Spleen (tissue), 3 donors: Measurements from ENCODE around the gene ATP6V0A4.

Experiments
- POLR2A ChIP-seq, 3 donors: fragments of 450-650 bp; IDR thresholded peaks; one replicate each; pipeline ENCODE4 v1.5.1; 2017; ENCODE audit warnings: antibody characterized with exemption in 3 of 3, mild to moderate bottlenecking in 1 of 3
- POLR2AphosphoS5 ChIP-seq, 3 donors: sonication (generic); formaldehyde crosslinking; IDR thresholded peaks; one replicate each; pipeline ENCODE4 v1.5.1; 2017; ENCODE audit warnings: antibody characterized with exemption in 3 of 3

- TF ChIP-seq POLR2A (IDR thresholded peaks at IDR 0.05) = no peak
- TF ChIP-seq POLR2AphosphoS5 (IDR thresholded peaks at IDR 0.05) = no peak
These were observed 106.8 kb downstream of the ATP6V0A4 start for GRCh38 chr7:138691178-138691577.
